NCI-H1105 (cell line): ENCODE results near the gene ASB4.
"Not testable (repeated sequence)": the region's sequence is repeated elsewhere in the genome, so short reads cannot be mapped to it uniquely, and the experiment has no call there.

Experiments used
- DNase-seq: peaks from one replicate; lab custom pipeline; 2025; lab: John Stamatoyannopoulos, UW

Gene ASB4, protein sequence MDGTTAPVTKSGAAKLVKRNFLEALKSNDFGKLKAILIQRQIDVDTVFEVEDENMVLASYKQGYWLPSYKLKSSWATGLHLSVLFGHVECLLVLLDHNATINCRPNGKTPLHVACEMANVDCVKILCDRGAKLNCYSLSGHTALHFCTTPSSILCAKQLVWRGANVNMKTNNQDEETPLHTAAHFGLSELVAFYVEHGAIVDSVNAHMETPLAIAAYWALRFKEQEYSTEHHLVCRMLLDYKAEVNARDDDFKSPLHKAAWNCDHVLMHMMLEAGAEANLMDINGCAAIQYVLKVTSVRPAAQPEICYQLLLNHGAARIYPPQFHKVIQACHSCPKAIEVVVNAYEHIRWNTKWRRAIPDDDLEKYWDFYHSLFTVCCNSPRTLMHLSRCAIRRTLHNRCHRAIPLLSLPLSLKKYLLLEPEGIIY

DNA sequence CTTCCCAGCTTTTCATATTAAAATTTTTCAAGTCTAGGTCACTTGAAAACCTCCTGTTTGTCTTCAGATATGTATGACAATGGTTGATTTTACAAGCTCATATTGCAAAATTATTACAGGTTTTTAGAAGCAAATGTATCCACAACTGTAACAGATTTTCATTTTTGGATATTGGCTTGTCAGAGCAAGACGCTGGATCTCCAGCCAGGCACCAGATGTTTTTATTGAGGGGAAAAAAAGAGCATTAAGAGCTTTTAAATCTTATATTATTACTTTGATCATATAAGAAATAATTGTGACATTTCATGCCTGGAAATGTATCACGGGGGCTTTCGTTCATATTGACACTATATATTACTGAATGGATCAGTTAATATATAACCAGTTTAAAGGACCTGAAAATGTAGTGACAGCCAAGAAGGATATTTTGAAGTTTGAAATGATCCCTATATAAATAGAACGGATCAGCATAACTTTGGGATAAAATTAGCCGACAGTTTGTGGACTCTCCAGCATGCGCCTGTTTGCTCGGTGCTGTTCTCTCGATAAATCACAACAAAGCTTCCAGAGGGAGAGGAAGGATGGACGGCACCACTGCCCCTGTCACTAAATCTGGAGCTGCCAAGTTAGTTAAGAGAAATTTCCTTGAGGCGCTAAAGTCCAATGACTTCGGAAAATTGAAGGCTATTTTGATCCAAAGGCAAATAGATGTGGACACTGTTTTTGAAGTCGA is at the start of gene ASB4:
Gene ASB4, plus strand, starts transcription at position 553 of the 733 bp plus-strand sequence. Its CDS starts 29 bp downstream, at position 582.
- DNase-seq: no peak

DNA sequence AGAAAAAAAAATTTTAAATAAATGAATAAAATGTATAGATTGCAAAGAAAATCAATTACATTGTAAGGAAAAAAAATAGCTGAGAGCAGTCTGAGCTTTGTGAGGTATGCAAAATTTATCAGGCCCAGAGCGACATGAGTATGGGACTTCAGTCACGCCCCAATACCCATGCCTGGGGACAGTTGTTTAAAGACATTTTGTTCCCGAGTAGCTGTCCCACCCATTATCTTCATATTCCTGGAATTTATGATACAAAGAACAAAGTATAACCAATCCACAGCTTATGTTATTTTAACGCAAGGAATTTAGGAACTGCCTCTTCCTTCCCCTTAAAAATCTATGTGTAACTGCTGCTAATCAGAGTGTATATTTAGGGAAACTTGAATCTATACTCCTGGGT is 49.3 kb upstream of the ASB4 start:
- DNase-seq: no peak

DNA sequence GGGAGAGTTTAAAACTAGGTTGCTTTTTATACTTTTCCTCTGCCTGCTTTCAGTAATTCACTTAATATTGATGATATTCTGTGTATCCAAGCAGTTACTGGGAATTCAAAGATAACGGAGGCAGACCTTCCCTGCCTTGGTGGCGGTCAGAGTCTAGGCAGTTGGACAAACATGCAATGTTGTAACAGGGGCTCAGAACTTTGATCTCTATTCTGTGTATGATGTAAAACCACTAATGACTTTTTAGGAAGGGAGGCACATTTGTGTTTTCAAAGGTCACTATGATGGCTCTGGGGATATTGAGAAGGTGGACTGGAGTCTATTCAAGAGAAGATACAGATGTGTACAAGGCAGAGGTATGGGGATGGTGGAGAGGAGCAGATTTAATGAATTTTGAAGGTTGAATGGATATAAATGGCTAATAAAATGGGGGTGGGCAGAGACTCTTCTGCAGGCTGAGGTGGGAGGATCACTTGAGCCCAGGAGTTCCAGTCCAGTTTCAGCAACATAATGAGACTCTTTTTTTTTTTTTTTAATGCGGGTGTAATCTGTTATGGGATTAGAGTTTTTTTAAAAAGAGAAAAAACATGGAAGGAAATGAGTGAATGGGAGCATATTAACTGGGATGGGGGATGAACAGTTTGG is 45.2 kb upstream of the ASB4 start:
- DNase-seq: no peak

DNA sequence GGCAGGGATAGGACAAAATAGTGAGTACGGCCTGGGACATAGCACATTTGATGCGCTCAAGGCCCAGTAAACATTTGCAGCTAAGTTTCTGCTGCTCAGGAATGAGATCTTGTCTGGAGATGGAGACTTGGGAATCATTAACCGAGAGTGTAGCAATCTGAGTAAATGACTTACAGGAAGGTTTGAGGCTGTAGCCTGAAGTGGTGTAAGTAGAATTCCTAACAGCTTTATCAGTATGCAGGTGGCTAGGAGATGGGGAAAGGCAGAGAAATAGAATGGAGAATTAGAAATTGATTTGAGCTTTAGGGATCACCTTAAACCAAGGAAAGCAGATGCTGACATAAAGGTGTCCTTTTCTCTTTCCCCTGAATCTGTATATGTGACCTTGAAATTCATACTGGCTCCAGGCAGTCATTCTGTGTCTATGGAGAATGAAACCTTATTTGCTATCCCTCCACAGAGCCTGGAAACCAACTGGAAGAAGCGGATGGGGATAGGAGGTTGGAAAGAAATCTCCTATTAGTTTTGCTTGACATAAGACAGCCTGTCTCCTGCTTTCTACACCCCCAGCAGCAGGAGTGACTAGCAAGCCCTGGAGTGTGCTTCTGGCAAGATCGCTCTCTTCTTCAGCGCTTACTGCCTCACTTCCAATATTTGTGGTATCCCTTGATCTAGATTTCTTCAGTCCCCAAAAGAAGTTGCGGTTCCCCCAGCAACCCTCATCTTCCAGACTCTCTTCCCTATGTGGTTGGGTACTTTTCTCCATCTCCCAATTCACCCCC is 44.5 kb upstream of the ASB4 start:
- DNase-seq: no peak

DNA sequence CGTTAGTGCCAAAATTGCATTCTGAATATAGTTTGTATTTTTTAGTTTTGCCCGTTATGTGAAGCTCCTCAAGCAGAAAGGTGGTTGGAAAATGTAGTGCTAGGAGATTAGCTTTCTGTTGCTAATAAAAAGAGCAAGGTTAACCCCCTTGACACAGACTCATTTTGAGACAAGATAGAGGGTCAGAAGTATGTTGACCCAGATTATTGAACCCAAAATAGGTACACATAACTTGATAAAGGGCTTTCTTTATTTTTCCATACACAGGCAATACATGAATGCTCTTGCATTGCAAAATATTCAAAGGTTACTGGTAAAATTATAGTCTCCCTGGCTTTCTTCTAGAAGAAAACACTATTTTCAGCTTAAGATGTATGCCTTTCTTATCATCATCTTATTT is 40.9 kb upstream of the ASB4 start:
- DNase-seq: no peak

DNA sequence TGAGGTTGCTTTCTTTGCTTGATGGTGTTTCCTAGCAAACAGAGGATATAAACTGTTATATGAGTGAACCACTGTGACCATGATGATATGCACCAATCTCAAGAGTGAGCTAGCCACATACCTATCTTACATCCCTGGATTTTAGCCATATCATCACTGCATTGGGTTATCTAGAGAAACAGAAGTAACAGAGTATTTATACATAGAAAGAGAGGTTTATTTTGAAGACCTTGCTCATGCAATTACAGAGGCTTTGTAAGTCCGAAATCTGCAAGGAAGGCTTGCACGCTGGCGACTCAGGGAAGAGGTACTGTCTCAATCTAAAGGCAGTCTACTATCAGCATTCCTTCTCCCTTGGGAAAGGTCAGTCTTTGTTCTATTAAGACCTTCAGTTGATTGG is 39.1 kb upstream of the ASB4 start:
- DNase-seq: no peak

DNA sequence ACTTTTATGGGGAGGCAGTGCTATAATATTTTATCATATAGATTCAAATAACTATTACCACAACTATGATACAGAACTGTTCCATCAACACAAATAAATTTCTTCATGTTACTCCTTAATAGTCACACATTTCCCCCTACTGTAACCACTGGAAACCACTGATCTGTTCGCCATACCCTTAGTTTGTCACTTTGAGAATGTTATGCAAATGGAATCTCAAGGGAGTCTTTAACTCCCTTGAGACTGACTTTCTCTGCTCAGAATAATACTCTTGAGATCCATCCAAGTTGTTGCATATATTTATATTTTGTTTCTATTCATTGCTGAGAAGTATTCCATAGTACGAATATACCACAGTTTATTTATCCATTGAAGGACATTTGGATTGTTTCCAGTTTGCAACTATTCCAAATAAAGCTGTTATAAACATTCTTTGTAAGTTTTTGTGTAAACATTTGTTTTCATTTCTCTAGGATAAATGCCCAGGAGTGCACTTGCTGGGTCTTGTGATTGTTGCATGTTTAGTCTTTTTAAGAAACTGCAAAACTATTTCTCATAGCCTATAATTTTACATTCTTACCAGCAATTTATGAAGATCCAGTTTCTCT is 31.2 kb upstream of the ASB4 start:
- DNase-seq: no peak

DNA sequence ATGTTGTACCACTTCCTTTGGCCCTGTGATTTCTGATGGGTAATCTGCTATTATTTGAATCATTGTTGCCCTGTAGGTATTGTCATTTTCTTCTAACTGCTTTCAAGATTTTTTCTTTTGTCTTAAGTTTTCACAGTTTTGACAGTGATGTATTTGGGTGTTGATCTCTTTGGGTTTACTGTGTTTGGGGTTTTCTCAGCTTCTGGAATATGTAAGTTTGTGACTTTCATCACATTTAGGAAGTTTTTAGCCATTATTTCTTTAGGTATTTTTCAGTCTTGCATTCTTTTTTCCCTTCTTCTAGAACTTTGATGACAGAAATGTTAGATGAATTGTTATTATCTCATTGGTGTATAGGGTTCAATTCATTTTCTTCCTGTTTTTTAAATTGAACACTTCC is 27.8 kb upstream of the ASB4 start:
- DNase-seq: no peak

DNA sequence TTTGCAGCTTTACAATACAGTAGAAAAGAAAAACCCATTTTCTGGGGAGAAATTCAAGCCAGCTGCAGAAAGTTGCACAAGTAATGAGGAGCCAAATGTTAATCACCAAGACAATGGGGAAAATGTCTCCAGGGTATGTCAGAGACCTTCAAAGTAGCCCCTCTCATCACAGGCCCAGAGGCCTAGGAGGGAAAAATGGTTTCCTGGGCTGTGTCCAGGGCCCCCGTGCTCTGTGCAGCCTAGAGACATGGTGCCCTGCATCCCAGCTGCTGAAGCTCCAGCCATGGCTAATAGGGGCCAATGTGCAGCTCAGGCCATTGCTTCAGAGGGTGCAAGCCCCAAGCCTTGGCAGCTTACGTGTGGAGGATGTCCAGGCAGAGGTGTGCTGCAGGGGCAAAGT is 25.1 kb upstream of the ASB4 start:
- not testable (repeated sequence) for DNase-seq

DNA sequence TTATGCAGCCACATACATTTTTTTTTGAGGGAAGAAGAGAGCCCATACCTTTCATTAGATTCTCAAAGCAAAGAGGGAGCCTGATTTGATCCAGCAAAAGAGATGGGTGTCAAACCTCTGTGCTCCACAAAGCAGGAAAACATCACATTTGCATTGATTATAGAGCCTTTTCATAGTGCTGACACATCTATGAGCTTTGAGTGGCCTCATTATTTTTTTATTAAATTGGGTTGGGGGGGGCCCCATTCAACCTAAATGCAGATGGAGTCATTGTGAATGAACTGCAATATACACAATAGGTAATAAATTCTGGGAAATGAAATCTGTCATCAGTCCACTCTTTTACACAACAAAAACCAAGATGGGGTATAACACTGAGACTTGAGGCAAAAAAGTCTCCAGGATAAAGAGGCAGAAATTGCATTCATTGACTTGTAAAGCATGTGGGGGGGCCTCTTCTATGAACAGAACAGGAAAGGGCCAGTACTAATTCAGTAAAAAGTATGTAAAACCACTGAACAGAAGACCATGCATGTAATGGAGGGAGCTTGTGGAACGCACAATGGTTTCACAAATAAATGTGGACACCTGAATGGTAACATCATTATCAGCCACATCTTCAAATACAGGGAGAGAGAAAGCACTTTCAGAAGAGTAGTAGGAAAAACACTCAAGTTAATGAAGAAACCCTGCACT is 17.7 kb upstream of the ASB4 start:
- peak; percentile 65 for DNase-seq

DNA sequence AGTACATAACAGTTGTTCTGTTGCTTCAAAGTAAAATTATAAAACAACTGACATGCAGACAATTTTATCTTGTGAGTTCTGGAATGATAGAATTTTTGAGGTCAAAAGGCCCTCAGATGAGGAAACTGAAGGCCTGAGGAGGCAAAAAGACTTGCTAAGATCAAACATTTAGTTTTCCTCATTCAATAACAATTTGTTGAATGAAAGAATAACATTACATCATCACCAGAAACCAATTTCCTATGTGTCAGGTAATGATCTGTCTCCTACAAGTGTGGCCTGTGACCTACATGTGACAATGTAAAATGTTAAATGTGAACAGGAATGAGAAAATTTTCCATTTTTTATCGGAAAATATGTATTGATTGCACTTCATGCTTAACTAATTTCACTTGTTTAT is 16.6 kb upstream of the ASB4 start:
- DNase-seq: no peak

DNA sequence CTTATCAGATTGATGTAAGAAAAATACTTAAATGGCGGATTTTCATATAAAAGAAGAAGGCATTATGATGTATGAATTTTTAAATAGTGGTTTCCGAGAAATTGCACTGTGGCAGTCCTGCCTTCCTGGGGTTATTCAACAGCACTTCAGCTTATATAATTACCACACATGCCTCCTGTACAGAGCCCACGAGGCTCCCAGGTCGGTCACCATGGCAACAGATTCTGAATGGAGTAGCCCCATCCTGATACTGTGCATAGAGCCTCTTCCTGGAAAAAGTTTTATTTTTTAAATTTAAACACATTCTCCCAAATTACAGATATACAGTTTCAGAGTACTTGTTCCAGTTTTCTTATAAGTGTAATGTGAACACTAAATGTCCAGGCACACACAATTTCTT is 15.9 kb upstream of the ASB4 start:
- DNase-seq: peak; percentile 96

DNA sequence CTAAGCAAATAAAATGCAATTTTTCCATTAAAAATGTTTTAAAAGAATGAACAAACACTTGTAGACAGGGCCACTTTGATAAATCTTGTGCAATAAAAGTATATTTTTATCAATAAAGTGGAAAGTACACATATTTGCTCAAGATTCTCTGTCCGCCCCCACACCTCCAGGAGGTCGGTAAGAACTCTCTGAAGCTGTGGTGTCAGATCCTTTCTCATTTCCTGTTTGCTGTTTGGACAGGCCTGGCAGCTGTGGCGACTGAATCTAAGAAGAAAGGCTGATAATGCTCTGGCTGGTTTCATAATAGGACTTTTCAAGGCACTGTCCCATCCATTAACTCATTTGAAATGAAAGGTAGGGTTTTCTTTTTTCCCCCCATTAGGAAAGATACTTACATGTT is 15.3 kb upstream of the ASB4 start:
- peak; percentile 65 for DNase-seq

DNA sequence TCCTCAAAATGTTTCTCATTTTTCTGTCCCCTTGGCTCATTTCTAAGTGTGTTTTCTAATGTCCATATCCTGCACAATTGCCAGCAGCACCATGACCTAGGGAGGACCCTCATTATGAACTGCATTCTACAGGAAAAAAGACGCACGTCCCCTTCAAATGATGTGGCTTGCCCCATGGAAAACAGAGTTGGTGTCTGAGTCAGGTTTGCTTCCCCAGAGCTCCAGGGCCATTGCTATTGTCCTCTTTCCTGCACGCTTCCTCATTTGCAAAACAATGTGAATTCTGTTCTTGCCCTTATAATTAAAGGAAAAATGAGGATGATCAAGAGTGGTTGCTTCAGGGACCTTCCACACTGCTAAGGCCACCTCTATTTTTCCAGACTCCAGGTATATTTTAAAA is 14.7 kb upstream of the ASB4 start:
- no peak for DNase-seq

DNA sequence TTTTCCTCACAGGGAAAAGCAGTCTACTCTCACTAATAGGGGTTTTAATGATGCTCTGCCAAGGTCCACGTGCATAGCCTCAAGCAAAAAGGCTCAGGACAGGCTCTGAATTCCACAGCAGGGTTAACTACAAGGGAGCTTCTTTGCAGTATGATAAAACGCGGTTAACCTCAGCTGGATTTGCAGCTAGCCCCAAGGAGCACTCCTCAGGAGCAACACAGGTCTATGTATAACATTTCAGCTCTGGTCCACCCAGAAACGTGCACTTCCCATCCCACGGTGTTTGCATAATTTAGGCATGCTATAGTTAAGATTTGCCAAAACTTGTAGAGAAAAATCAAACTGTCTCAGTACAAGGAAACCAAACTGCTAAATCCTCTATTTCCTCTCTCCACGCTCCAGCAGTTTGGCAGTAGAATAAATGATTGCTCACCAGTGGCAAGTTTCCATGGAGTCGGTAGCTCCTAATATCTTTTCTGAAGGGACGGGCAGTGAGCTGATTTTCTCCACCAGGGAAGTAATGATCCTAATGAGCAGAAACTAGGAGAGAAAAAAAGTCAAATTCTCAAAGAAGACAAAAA is 13.1 kb upstream of the ASB4 start:
- DNase-seq: no peak

DNA sequence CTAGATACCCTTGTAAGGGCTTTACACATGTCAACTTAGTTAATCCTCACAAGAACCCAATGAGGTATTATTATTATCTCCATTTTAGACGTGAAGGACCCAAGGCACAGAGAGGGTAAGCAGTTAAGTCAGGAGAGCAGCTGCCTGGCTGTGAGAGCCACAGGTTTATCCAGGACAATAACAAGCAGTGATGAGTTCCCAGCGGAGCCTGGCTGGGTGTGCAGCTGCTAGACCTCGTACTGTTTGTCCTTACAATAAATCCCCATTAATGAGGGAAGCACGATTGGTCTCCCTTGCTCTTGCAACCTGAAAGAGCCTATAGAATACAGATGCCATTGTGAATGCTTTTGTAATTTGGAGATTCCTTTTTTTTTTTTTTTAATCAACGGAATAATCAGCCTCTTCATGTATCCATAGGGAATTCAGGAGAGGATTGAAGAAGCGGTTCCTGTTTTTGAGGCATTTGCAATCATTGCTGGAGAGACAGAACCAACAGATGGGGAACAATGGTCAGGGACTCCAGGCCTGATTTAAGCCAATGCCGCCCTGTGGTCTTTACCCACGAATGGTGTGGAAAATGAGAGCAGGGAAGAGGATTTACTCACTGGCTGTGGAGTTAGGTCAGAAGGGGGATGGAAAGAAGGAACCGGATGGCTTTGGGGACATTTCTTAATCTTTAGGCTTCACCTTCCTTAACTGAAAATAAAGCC is 12.3 kb upstream of the ASB4 start:
- peak; percentile 86 for DNase-seq

DNA sequence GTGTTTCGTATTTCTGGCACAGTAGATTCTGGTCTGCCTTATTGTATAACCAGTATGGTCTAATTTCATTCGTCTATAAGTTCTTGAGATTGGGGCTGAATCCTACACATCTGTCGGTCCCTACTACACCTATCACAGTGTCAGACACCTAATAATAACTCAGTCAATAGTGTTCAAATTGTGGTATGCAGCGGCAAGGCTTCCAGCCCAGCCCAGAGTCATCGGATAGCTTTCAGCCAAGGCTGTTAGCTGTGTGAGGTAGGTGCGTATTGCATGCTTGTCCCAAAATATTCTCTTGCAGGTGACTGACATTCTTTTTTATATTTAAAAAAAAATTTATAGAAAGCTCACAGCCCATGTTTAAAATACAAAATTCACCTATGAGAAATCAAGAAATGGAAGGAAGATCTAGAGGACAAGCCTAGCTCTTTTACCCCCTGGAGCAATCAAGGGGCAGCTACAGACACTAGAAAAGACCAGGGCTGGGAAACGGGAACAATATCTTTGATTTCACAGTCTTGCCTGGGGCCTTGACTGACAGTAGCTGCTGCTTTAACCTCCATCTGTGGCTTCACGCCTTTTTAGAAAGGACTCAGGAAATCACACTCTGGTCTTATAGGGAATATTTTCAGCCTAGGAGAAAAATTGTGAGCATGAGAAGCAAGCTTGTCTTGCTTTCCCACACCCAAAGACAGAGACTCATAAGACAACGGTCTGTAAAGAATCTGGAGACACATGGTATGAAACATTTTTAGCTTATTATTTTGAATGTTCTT is 9.5 kb upstream of the ASB4 start:
- DNase-seq: no peak

DNA sequence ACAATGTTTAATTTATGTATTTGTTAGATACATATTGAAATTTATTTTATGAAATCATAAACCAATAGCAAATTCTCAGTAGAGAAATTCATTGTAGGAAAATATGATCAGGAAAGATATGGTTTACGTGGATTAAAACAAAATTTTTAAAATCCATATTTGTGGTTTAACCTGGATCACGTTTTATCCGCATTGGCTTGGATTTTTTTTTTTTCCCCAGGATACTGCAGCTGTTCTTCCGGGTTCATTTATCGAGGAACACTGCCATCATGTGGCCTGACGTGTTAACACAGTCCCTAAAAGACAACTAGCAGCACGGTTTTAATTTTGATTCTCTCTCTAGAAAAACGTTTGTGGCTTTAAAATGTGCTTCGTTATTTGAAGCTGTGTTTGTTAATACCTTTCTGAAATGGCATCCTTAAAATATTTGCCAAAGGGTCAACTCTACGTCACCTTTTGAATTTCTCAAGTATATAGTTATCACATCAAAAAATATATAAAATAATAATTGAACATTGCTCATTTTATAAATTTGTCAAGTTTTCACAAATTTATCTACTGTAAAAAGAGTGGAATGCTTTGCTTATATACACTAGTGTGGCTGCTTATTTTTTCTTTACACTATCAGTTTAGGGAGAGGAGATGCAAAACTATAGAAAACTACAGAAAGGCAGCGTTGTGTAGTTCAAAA is 8.7 kb upstream of the ASB4 start:
- peak; percentile 71 for DNase-seq
